H1 (cell line): Measurements from ENCODE around the gene PLAA. TPM values are rescaled to one million over a fixed set of nuclear protein-coding genes. Genes with fewer than 3 reads are reported as not detected.
A peak's percentile ranks its signal among the peaks of the same experiment; 100 is the strongest.

ENCODE experiments used
- EGR1 ChIP-seq: IDR thresholded peaks from 2 replicates; pipeline ENCODE4 v1.6.1; 2011; ENCODE audit warnings: low read depth, low read length, borderline replicate concordance
- HDAC2 ChIP-seq, 2 experiments: fragments of 300-600 bp in 1 of 2; sonication (generic) in 1 of 2; IDR thresholded peaks; 2 replicates each; pipeline ENCODE4 v1.6.1; 2011 to 2012; ENCODE audit warnings: low read depth in 2 of 2, low read length in 2 of 2, mild to moderate bottlenecking in 2 of 2, moderate library complexity in 2 of 2, borderline replicate concordance in 1 of 2, inconsistent platforms in 1 of 2
- KDM1A ChIP-seq: fragments of 200-600, 300-600 bp; sonication (generic); IDR thresholded peaks from 2 replicates; pipeline ENCODE4 v1.7.1; 2016; ENCODE audit warnings: mild to moderate bottlenecking, low read length, borderline replicate concordance
- MAFK ChIP-seq: IDR thresholded peaks from 2 replicates; pipeline ENCODE4 v1.6.1; 2012; ENCODE audit warnings: low read depth, mild to moderate bottlenecking, improper control_type of control experiment, low read length
- NRF1 ChIP-seq: IDR thresholded peaks from 2 replicates; pipeline ENCODE4 v1.6.1; 2011; ENCODE audit warnings: mild to moderate bottlenecking, low read depth, low read length, improper control_type of control experiment
- RBBP5 ChIP-seq: IDR thresholded peaks from 2 replicates; pipeline ENCODE4 v1.7.1; 2012; ENCODE audit warnings: low read depth, mild to moderate bottlenecking, inconsistent platforms, low read length, moderate library complexity, borderline replicate concordance
- polyA plus RNA-seq, 7 experiments: library from polyadenylated mRNA; depleted of rRNA in 3 of 7; stranded (reverse) in 5 of 7; unstranded in 2 of 7; fragments of >200 nt in 5 of 7; fragments of 200-250 nt in 2 of 7; gene quantifications; 1 replicate in 5 of 7; 2 replicates in 1 of 7; 4 replicates in 1 of 7; pipeline versions ENCODE4 v1.2.1 to v1.2.3, GENCODE V29; 2011 to 2013; ENCODE audit warnings: missing spikeins in 2 of 7, mixed read lengths in 2 of 7
- total RNA-seq: library from RNA; stranded (reverse); fragmentation: NEBNext Ultra II Directional; extraction: Animal tissue kit (Norgen Biotek cat#: 25700); gene quantifications from 2 replicates; pipeline ENCODE4 v1.2.1, GENCODE V29; 2021
- TF ChIP-seq, protein P1 (sequence below): fragments of 300-600 bp; sonication (generic); IDR thresholded peaks from 2 replicates; pipeline ENCODE4 v1.7.1; 2012; ENCODE audit warnings: low read length, moderate library complexity, mild to moderate bottlenecking, inconsistent platforms; ENCODE audit not compliant: insufficient replicate concordance

Gene PLAA
- total and polyA plus RNA-seq, 2 of the 8 experiments (the other 6 are each of a cell fraction or from before 2014, with no cell fraction given): 19.2 to 64.2 TPM

DNA sequence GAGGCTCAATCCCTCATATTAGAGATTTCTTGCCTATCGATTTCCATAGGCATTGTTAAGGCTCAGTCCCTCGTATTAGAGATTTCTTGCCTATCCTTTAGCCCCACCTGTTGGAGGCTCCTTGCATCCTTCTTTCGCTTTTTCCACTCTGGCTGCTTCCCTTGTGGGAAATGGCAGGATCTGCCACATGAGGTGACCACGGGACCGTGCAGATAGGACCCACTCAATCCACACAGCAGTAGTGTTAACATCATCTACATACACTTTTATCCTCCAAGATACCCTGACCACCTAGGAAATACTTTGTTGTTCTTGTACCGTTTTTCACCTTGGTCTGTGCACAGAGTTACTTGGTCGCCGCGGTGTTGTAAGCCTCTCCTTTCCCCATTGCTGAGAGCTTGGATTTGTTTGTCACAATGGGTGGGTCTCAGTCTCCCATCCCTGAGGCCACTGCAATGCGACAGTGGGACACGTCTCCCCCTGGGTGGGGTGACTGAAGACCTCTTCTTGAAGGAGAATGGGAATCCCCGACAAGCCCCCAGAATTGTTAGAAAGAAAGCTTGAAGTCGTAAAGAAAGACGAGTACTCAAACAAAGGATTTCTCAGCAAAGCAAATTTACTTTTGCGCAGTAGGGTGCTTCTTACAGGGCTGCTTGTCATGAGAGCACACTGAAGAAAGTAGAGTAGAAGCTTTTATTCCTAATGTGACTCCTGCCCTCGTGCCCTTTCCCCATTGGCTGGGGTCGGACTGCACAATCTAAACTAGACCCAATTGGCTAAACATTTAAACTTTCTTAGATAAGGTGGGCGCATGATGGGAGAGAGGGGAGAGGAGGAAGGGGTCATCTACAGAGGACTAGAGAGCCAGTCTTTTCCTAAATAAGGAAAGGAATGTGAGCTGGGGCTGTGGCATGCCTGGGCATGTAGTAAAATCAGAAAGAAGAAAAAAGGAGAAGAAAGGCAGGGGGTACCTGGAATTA, 29.0 kb upstream of the PLAA start (continued):
- 0 out of 2 replicates have a peak, but pooled peaks have one; percentile 3 for TF ChIP-seq EGR1
- peak; percentile 35; the same call in 1 of the 2 replicates for TF ChIP-seq MAFK
- TF ChIP-seq NRF1: 0 out of 2 replicates have a peak, but pooled peaks have one; percentile 18
- TF ChIP-seq RBBP5: no peak
- no peak for TF ChIP-seq KDM1A
- TF ChIP-seq, protein P1, sequence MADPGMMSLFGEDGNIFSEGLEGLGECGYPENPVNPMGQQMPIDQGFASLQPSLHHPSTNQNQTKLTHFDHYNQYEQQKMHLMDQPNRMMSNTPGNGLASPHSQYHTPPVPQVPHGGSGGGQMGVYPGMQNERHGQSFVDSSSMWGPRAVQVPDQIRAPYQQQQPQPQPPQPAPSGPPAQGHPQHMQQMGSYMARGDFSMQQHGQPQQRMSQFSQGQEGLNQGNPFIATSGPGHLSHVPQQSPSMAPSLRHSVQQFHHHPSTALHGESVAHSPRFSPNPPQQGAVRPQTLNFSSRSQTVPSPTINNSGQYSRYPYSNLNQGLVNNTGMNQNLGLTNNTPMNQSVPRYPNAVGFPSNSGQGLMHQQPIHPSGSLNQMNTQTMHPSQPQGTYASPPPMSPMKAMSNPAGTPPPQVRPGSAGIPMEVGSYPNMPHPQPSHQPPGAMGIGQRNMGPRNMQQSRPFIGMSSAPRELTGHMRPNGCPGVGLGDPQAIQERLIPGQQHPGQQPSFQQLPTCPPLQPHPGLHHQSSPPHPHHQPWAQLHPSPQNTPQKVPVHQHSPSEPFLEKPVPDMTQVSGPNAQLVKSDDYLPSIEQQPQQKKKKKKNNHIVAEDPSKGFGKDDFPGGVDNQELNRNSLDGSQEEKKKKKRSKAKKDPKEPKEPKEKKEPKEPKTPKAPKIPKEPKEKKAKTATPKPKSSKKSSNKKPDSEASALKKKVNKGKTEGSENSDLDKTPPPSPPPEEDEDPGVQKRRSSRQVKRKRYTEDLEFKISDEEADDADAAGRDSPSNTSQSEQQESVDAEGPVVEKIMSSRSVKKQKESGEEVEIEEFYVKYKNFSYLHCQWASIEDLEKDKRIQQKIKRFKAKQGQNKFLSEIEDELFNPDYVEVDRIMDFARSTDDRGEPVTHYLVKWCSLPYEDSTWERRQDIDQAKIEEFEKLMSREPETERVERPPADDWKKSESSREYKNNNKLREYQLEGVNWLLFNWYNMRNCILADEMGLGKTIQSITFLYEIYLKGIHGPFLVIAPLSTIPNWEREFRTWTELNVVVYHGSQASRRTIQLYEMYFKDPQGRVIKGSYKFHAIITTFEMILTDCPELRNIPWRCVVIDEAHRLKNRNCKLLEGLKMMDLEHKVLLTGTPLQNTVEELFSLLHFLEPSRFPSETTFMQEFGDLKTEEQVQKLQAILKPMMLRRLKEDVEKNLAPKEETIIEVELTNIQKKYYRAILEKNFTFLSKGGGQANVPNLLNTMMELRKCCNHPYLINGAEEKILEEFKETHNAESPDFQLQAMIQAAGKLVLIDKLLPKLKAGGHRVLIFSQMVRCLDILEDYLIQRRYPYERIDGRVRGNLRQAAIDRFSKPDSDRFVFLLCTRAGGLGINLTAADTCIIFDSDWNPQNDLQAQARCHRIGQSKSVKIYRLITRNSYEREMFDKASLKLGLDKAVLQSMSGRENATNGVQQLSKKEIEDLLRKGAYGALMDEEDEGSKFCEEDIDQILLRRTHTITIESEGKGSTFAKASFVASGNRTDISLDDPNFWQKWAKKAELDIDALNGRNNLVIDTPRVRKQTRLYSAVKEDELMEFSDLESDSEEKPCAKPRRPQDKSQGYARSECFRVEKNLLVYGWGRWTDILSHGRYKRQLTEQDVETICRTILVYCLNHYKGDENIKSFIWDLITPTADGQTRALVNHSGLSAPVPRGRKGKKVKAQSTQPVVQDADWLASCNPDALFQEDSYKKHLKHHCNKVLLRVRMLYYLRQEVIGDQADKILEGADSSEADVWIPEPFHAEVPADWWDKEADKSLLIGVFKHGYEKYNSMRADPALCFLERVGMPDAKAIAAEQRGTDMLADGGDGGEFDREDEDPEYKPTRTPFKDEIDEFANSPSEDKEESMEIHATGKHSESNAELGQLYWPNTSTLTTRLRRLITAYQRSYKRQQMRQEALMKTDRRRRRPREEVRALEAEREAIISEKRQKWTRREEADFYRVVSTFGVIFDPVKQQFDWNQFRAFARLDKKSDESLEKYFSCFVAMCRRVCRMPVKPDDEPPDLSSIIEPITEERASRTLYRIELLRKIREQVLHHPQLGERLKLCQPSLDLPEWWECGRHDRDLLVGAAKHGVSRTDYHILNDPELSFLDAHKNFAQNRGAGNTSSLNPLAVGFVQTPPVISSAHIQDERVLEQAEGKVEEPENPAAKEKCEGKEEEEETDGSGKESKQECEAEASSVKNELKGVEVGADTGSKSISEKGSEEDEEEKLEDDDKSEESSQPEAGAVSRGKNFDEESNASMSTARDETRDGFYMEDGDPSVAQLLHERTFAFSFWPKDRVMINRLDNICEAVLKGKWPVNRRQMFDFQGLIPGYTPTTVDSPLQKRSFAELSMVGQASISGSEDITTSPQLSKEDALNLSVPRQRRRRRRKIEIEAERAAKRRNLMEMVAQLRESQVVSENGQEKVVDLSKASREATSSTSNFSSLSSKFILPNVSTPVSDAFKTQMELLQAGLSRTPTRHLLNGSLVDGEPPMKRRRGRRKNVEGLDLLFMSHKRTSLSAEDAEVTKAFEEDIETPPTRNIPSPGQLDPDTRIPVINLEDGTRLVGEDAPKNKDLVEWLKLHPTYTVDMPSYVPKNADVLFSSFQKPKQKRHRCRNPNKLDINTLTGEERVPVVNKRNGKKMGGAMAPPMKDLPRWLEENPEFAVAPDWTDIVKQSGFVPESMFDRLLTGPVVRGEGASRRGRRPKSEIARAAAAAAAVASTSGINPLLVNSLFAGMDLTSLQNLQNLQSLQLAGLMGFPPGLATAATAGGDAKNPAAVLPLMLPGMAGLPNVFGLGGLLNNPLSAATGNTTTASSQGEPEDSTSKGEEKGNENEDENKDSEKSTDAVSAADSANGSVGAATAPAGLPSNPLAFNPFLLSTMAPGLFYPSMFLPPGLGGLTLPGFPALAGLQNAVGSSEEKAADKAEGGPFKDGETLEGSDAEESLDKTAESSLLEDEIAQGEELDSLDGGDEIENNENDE: peak; percentile 19
- TF ChIP-seq HDAC2 (IDR thresholded peaks at IDR 0.05; ENCODE audit: borderline replicate concordance in 1 of 2, low read depth in 2 of 2, low read length in 2 of 2): peak; percentile 22 to 73; a peak in 1 of 4 replicates
